Testis (tissue), 2 donors: ENCODE results near the gene RGS10.

Source experiments
- POLR2A ChIP-seq: fragments of 450-650 bp; IDR thresholded peaks from one replicate; pipeline ENCODE4 v1.6.1; 2017; ENCODE audit warnings: antibody characterized with exemption, mild to moderate bottlenecking, moderate library complexity
- TF ChIP-seq, protein P1 (sequence below), 3 experiments: fragments of 450-650 bp in 2 of 3; fragments of 200-600 bp in 1 of 3; sonication (generic) in 1 of 3; IDR thresholded peaks; one replicate each; pipeline ENCODE4 v1.5.1; 2016 to 2019; ENCODE audit warnings: antibody characterized with exemption in 3 of 3, mild to moderate bottlenecking in 2 of 3, moderate library complexity in 1 of 3

GRCh38 chr10:119535837-119536507, 6.5 kb downstream of the RGS10 start:
- TF ChIP-seq, protein P1, sequence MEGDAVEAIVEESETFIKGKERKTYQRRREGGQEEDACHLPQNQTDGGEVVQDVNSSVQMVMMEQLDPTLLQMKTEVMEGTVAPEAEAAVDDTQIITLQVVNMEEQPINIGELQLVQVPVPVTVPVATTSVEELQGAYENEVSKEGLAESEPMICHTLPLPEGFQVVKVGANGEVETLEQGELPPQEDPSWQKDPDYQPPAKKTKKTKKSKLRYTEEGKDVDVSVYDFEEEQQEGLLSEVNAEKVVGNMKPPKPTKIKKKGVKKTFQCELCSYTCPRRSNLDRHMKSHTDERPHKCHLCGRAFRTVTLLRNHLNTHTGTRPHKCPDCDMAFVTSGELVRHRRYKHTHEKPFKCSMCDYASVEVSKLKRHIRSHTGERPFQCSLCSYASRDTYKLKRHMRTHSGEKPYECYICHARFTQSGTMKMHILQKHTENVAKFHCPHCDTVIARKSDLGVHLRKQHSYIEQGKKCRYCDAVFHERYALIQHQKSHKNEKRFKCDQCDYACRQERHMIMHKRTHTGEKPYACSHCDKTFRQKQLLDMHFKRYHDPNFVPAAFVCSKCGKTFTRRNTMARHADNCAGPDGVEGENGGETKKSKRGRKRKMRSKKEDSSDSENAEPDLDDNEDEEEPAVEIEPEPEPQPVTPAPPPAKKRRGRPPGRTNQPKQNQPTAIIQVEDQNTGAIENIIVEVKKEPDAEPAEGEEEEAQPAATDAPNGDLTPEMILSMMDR (IDR thresholded peaks at IDR 0.05), result no peak
- TF ChIP-seq POLR2A, result no peak
